KG1 (cell line): Measurements from ENCODE around the gene ABCA4.

Source experiments
- DNase-seq: peaks from one replicate; lab custom pipeline; 2025; lab: John Stamatoyannopoulos, UW

The ABCA4 gene

GRCh38 chr1:94122201-94122970 lies 1.4 kb upstream of the ABCA4 start:
- no peak for DNase-seq

DNA sequence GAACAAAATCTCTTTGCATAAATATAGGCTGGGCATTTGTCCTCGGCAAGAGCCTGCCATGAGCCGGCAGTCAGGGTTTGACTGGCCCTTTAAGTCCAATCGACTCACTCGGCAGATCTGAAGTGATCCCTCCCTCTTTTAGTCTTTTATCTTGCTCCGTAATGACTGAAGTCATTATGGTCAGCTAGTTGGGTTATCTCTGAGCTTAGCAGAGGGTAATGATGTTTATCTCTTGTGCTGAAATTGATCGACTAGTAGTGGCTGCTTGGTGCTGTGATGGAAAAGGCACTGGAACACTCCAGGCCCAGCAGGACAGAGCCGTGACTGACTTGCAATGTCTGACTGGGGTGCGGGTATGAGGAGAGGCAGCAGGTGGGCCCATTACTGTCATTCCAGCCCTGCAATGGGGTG lies 468 bp upstream of the ABCA4 start:
- DNase-seq = no peak

DNA sequence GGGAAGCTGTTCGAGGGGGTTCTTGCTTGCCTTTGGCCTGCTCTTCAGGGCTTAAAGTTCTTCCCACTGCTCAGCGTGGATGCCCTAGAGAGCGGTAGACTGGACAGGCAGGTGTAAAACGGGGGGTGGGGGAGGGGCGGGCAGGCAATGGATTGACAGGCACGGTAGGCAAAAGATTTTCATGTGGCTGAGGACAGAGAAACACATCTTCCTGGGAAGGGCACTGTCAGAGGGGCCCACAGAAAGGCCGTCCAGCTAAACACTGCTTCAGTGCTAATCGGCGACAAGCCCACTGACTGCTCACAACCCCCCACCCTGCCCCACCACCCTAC lies 412 bp downstream of the ABCA4 start:
- DNase-seq = no peak

DNA sequence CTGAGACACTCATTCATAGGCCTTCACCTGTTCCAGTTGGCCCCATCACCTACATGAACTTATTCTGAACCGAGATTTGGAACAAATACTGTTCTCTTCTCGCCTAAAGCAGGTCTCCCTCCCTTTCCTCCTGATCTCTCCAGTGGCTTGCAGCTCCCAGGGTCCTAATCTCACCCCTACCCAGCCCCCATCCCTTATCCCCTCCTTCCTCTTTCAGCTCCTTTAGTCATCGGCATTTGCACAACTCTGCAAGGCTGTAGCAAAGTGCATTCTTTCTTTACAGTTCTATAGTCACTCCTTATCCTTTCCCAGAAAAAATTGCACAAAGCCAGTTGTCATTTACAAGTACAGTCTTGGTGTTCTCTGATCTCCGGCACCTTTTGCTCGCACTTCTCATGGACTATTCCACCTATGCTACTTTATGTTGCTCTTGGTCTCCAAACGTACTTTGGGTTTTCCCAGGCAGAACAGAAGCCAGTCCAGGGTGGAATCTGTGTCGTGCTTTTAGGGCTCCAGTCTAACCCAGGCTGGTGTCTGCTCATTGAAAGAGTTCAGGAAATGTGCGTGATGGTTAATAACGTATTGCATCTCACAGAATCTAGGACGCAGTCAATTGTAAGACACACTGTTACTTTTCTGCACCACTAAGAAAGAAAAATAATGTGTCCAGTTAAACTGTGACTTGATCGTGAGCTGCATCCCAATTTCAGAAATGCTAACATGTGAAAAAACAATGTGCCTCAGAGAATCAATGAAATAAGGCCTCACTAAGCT lies 965 bp downstream of the ABCA4 start:
- no peak for DNase-seq

- DNase-seq = no peak
These were observed 1.6 kb downstream of the ABCA4 start for GRCh38 chr1:94119306-94119705.

DNA sequence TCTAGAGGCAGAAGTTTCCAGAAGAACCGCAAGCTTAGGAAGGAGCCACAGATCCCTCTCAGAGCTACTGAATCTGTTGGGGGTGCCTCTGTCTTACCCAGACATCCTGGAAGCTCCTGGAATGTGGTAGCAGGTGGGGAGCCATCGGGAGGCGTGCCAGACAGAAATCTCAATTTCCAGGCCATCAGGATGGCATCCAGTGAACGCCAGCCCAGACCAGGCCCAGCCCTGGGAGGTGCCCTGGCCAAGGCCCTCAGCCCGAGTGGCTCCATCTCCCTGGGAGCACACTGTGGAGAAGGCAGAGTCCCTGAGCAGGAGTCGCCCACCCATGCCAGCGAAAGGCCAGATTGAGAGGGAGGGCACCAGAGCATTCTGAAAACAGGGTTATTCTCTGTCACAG lies 2.5 kb downstream of the ABCA4 start:
- no peak for DNase-seq

DNA sequence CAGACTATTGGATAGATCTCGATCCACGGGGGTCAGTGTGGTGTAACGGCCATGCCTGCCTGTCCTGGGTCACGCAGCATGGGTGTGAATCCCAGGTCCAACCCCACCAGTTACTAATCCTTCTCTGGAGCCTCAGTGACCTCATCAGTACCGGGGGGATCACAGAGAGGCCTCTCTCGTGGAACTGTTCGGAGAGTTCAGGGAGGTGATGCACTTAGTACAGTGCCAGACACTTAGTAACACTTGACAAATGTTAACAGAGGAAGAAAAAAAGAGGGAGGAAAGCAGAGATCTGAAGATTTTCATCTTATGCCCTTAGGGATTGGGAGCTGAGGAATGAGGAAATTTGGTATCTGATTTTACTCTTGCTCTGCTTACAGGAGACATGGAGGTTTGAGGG lies 2.9 kb downstream of the ABCA4 start:
- DNase-seq = no peak

DNA sequence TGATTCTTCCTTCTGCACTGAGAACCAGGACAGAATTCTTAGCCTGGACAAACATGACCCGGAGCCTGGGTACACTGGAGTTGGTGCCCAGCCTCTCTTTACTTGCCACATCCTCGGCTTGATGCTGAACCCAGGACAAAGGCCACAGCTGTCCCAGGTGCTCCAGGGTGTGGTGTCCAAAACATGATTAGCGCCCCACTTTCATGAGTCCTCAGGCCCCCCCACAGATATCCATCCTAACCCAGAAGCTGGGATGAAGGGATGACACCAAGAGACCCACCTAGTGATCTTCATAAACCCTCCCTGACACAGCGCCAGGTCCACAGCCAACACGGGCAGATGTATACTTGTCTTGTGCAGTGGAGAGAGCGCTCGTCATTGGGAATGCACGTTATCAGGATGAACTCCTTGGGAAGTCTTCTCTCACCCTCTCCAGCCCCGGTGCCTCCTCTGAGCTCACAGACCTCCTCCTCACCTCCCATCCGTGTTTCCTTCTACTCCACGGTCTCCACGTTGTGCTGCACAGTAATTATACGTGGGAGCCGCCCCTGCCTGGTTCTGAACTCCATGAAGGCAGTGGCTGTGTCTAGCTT lies 3.6 kb downstream of the ABCA4 start:
- no peak for DNase-seq

DNA sequence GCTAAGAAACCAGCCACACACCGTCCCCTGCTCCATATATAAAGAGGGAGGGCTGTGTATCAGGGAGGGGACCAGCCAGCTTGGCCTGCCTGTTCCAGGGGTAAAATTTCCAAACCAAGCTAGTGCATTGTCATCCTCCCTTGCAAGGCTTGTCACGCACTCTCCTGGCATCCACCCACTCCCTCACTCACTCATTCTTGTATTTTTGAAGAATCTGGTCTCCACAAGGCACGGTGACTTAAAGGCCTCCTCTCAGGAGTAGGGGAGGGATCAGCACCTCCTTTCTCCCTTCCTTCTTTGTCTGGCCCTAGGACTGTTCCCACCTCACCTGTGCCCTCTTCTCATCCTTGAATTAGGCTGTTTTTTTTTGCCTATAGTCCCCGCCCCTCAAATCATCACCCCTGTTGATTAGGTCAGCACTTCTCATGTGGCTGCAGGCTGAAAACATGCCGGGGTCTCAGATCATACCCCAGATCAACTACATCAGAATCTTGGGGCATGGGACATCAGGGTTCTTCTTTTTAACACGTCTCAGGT lies 5.0 kb downstream of the ABCA4 start:
- no peak for DNase-seq

GRCh38 chr1:94115254-94115899 lies 5.6 kb downstream of the ABCA4 start:
- DNase-seq = no peak

DNA sequence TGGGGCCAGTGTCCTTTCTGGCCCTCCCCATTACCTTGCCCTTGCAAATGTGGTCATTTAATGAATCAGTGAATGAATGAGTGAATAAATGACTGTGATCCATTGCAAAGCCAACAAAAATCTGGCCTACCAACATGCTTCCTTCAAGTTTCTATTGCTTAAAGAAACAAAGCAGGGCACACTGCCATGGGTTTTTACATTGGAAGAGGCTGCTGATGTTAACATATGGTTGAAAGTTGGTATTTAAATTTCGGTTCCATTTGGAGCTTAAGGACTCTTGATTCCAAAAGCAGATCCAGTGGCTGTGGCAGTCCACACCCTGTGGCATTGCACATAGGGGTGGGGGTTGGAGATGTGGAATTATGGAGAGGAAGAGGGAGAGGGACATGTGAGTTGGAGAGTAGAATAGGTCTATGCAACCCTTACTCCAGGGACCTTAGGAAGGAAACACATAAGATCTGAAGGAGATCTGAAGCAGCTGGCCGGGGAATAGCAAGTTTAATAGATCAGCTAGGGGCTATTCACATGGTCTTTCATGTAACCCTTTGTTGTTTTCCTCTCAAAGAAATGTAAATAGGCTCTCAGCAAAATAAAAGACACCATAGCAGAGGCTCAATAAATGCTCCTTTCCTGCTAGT lies 7.2 kb downstream of the ABCA4 start:
- DNase-seq = no peak

- DNase-seq = no peak
These were observed 9.1 kb downstream of the ABCA4 start for GRCh38 chr1:94111879-94112278.

GRCh38 chr1:94110946-94111740 lies 9.8 kb downstream of the ABCA4 start:
- DNase-seq = no peak

DNA sequence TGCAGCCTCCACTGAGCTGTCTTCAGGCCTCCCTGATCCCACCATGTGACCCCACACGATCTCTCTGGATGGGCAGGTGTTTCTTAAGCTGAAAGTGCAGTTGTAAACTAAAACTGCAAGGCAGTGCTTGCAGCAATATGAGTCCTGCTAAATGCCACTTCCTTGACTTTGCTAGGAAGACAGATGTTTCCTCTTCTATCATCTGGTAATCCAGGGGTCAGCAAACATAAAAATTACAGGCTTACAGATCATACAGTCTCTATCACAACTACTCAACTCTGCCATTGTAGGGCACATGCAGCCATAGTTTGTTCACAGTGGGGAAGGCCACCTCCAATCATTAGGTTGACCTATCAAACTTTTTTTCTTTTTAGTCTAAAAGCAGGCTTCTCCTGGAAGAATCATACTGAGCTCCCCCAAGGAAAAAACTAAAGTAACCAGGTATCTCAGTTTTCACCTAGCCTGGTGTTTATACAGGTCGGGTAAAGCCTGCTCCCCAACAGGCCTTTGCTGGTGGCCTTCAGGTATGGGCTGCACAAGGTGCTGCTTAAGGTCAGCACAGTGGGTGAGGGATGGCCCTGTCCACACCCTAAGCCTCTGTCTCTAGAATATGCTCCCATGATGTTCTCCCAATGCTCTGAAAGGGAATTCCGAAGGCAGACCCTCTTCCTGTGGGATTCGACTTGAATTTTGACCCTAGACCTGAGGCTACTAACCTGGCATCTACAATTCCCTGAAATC lies 10.8 kb downstream of the ABCA4 start:
- no peak for DNase-seq

- no peak for DNase-seq
These were observed 11.5 kb downstream of the ABCA4 start for GRCh38 chr1:94109478-94109877.

- DNase-seq = no peak
These were observed 13.8 kb downstream of the ABCA4 start for GRCh38 chr1:94107141-94107540.

DNA sequence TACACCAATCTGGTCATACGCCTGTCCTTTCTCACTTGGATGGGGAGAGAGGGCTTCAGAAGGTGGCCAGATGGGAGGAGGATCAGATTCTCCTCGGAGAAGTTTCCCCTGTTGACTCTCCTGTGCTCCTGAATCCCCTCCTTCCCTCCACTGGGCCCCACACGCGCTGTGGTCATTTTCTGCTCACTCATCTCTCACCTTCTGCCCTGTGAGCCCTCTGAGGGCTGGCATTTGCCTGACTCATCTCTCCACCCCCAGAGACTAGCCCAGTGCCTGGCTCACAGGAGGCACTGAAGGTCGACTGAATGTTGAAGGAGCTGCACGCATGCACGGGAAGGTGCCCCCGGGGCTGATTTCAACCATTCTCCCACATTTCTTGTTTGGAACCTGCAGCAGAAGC lies 14.2 kb downstream of the ABCA4 start:
- DNase-seq = no peak

DNA sequence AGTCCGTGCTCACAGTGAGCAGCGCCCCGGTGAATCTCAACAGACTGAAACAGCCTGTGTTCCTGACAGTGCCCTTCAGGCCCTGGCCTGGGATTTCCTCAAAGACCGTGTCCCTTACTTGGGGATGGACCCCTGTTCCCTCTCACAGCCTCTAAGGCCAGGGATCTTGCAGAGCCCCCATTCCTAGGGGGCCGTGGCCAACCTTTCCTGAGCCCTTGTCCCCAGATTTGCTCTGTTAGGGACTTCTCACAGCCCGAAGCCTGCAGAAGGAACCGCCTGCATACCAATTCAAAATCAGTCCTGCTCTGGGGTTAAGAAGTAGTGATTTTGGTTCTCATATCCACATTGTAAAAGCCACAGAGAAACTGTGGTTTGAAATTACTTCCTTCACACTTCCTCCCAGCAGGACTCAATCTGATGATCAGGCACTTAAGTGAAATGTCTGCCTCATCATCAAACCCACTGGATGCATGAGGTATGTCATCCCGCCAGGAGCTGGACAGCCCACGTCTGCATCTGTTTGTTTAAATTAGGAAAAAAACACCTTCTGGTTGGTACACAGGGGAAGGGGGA lies 14.9 kb downstream of the ABCA4 start:
- DNase-seq = no peak

- no peak for DNase-seq
These were observed 15.4 kb downstream of the ABCA4 start for GRCh38 chr1:94105581-94105952.
